Brain microvascular endothelial cell (primary cell): ENCODE results near the gene FCRL6.

ENCODE experiments used
- DNase-seq: peaks from one replicate; pipeline ENCODE4 v3.0.0-alpha.2; 2020
- H3K27ac ChIP-seq: fragments of 250-450 bp; sonication (Bioruptor Pico); 2 replicates; pipeline ENCODE4 v1.5.1; 2020; ENCODE audit warnings: mild to moderate bottlenecking, moderate library complexity
- H3K27me3 ChIP-seq: fragments of 250-450 bp; sonication (Bioruptor Pico); replicated peaks from 2 replicates; pipeline ENCODE4 v1.5.1; 2020; ENCODE audit warnings: mild to moderate bottlenecking
- H3K36me3 ChIP-seq: fragments of 250-450 bp; sonication (Bioruptor Pico); replicated peaks from 2 replicates; pipeline ENCODE4 v1.5.1; 2020; ENCODE audit warnings: mild to moderate bottlenecking
- H3K4me3 ChIP-seq: 2 replicates; pipeline ENCODE4 v1.5.1; 2011; ENCODE audit warnings: low read depth, mild to moderate bottlenecking, control low read depth, low read length, moderate library complexity
- in situ Hi-C: cut with HindIII; loops from 2 replicates; pipeline ENCODE4 v1.10.0; 2017; ENCODE audit warnings: low sequenced_read_pairs, low pct_ligation_motif_present
- TF ChIP-seq, protein P1 (sequence below): IDR thresholded peaks from 2 replicates; pipeline ENCODE4 v1.5.1; 2011; ENCODE audit warnings: low read depth, mild to moderate bottlenecking, moderate library complexity, low read length, control low read depth, inconsistent platforms; ENCODE audit errors: missing control alignments

Gene FCRL6

DNA sequence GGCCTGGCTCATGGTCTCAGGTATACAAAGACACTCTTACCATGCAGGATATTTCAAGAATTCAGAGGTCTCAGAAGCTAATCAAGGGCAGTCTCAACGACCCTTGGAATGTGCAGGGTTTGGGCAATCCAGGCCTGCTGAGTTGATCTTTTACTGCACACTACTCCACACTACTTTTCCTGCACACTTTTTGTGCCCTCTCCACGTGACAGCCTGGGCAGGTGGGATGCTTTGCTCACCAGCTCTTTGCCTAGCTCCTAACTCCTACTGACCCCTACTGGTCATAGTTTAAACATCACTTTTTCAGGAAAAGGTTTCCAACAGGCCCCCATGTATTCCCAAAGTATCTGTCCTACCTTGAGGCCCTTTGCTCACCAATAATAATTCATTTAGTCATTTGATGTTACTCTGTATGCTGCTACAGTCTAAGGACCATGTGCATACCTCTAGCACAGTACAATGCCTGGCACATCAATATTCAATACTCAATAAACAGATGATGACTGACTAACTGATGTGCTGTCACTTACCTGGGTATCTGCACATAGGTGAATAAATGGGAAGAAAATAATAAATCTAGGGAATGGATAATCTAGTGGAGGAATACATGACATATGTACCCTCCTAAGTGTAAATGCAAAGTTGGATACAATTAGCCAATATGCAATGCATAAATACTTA, 11.8 kb upstream of the FCRL6 start:
- TF ChIP-seq, protein P1, sequence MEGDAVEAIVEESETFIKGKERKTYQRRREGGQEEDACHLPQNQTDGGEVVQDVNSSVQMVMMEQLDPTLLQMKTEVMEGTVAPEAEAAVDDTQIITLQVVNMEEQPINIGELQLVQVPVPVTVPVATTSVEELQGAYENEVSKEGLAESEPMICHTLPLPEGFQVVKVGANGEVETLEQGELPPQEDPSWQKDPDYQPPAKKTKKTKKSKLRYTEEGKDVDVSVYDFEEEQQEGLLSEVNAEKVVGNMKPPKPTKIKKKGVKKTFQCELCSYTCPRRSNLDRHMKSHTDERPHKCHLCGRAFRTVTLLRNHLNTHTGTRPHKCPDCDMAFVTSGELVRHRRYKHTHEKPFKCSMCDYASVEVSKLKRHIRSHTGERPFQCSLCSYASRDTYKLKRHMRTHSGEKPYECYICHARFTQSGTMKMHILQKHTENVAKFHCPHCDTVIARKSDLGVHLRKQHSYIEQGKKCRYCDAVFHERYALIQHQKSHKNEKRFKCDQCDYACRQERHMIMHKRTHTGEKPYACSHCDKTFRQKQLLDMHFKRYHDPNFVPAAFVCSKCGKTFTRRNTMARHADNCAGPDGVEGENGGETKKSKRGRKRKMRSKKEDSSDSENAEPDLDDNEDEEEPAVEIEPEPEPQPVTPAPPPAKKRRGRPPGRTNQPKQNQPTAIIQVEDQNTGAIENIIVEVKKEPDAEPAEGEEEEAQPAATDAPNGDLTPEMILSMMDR: peak; percentile 73
- Histone ChIP-seq H3K4me3 (no peak overlapping the region), H3K27ac (no peak overlapping the region), H3K36me3 (no peaks in the 10 kb centered on the region), H3K27me3 (peaks cover 12% of the 10 kb centered on the region)
- no peak for DNase-seq
- in situ Hi-C loops: no loop called here

DNA sequence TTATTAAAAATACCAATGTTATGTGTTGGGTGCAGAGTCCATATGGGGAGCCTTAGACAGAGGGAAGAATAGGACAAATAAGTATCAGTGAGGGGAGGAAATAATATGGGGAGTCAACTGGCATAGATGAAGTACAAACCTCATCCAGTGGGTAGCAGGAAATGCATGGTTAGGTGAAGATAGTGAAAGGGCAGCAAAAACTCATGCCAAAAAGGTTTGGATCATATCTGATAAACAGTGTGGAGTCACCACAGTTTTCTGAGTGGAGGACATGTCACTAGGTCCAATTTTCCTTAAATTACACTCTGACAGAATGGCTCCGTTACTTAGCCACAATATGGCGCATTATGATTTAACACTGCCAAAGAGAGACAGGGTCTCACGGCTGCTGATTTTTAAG, 11.1 kb upstream of the FCRL6 start:
- Histone ChIP-seq H3K27me3 (peaks cover 15% of the 10 kb centered on the region), H3K36me3 (no peaks in the 10 kb centered on the region), H3K4me3 (no peak overlapping the region), H3K27ac (no peak overlapping the region)
- no peak for DNase-seq
- TF ChIP-seq, protein P1: no peak
- in situ Hi-C loops: no loop called here

DNA sequence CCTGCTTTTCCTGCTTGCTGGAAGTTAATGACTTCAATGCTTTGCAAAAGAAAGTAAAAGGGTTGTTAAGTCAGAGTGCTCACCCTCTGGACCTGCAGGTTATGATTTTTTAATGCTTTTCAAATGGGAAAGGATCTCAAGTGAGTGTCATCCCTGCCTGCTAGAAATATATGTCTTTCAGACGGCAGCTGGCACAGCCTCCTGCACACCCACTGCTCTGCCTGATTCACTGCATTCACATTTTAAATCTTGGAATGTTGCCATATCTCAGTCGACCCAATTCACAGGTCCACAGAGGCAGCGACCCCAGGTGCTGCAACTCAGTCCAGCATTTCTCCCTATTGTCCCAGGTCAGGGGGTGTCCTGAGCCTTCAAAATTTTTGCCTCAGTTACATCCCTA, 10.7 kb upstream of the FCRL6 start:
- DNase-seq: no peak
- Histone ChIP-seq H3K27ac (no peak overlapping the region), H3K4me3 (no peak overlapping the region), H3K27me3 (peaks cover 16% of the 10 kb centered on the region), H3K36me3 (no peaks in the 10 kb centered on the region)
- in situ Hi-C loops: no loop called here
- TF ChIP-seq, protein P1: no peak

DNA sequence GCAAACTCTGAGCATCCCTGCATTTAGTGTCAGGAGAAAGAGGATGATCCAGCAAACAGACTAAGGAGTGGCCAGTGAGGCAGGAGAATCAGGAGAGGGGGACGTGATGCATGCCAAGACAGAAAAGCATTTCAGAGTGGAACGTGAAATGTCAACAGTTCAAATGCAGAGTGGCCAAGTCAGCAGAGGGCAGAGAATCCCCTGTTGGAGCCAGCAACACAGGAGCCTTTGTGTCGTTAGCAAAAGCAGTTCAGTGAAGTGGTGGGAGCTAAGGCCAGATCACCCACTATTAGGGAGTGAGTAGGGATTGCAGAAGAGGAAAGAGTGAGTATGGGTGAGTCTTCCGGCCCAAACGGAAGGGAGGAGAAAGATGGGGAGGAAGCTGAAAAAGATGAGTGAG, 6.6 kb upstream of the FCRL6 start:
- in situ Hi-C loops: loop anchor here (5.0 kb wide), 1 partner anchor 97 kb away; no protein-coding TSS in a partner anchor
- Histone ChIP-seq H3K27ac (no peak overlapping the region), H3K36me3 (no peaks in the 10 kb centered on the region), H3K4me3 (no peak overlapping the region), H3K27me3 (peaks cover 21% of the 10 kb centered on the region)
- TF ChIP-seq, protein P1: no peak
- no peak for DNase-seq

DNA sequence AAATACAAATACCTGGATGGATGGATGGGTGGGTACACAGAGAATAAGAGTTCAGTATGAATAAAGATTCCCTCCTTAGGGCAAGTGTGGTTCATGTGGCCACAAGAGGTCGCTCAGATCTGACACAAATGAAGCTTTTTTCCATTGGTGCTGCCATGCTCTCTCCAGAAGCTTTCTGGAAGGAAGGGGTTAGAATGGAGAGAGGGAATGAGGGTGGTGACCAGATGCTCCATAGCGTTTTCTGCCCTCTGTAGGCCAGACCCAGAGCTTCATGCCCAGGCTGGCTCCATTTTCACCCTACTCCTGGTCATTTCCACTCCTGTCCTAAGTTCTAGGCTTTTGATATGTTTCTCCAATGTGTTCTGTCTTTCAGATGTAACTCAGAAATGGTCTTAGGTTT, 3.3 kb upstream of the FCRL6 start:
- in situ Hi-C loops: loop anchor here (5.0 kb wide), 1 partner anchor 93 kb away; no protein-coding TSS in a partner anchor
- peak; percentile 71 for DNase-seq
- Histone ChIP-seq H3K4me3 (no peak overlapping the region), H3K36me3 (no peaks in the 10 kb centered on the region), H3K27ac (no peak overlapping the region), H3K27me3 (peaks cover 16% of the 10 kb centered on the region)
- TF ChIP-seq, protein P1: peak; percentile 86
